GM18499 (cell line): Measurements from ENCODE around the gene SELENOS.

Experiments
- ATAC-seq: cut with Tn5 transposase; IDR thresholded peaks from one replicate; pipeline ENCODE4 v1.9.1; 2021; ENCODE audit warnings: moderate number of reproducible peaks; ENCODE audit not compliant: insufficient read depth, unreplicated experiment

SELENOS gene

DNA sequence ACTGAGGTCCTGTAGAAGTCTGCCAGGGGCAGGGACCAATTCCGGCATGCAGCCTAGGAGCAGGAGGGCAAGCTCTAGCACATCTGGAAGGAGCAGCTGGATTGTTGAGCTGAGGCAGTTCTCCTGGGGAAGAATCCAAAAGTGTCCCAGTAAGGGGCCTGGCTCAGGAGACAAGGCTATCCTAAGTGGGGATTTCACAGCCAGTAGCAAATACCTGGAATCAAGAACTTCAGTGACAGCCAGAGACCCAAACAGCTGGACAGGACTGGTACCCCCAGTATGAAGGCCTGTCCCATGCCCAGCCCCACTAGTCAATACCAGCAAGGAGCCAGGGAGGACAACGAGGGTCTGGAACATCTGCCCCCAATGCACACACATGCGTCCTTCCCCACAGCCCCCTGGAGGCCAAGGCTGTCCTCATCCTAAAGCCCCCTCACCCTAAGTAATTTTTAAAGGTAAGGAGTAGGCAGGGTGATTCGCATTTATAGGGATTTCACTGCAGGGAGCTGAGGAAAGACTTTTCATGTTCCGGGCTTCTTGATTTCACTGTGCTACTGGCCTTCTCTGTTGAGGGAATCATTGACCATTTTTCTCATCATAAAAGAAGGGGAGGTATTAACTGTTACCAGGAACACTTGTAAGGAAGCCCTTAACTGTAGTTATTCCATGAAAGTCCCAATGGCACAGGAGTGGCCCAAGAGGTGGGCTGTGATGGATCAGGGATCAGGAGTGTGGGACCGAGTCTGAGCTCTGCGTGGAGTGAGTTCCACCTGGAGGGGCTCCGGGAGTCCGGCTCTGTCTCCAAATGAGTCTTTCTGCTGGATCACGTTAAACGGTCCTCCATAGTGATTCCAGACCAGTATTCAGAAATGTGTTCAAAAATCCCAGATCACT, 22.9 kb downstream of the SELENOS start:
- no peak for ATAC-seq

GRCh38 chr15:101252836-101253235, 24.4 kb downstream of the SELENOS start:
- no peak for ATAC-seq

- no peak for ATAC-seq
These were observed 25.2 kb downstream of the SELENOS start, which contains the start of gene CHSY1 for GRCh38 chr15:101251830-101252820. Gene CHSY1, minus strand, starts transcription at chr15:101252048. Its CDS starts 592 bp downstream, at chr15:101251456.

DNA sequence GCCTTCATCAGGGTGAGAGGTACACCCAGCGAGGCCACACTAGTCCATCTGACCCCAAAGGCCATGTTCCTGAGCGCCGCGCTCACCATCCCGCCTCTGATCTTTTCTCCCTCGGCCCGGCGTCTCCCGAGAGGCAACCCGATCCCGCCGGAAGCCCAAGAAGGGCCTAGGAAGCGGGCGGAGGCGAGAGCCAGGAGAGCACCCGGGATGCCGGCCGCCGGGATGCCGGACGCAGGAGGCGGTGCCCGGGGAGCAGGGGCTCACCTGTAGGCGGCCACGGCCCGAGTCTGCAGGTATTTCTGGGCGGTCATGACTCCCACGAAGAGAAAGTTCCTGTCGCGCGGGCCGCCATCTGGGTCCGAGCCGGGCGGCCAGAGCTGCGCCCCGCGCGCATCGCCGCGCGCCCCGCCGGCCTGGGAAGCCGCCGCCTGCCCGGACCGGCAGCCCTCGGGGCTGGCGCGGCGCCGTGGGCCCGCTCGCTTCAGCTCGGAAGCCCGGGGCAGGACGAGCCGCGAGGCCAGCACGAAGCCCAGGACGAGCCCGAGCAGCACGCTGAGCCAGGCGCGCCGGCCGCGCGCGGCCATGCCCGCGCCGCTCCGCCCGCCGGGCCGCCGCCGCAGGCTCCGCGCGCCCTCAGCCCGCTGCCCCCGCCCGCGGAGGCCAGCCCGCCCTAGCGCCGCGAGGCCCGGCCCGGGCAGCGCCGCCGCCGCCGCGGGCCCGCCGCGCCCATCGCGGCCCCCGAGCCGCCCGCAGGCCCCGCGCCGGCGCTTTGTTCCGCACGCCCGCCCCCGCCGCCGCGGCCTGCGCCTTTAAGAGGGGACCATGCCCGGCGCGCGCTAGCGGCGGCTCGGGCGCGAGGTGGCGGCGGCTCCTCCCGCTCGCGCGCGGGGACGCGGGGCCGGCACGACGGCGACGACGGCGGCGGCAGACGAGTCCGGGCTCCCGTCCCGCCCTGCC, 26.1 kb downstream of the SELENOS start:
- no peak for ATAC-seq

DNA sequence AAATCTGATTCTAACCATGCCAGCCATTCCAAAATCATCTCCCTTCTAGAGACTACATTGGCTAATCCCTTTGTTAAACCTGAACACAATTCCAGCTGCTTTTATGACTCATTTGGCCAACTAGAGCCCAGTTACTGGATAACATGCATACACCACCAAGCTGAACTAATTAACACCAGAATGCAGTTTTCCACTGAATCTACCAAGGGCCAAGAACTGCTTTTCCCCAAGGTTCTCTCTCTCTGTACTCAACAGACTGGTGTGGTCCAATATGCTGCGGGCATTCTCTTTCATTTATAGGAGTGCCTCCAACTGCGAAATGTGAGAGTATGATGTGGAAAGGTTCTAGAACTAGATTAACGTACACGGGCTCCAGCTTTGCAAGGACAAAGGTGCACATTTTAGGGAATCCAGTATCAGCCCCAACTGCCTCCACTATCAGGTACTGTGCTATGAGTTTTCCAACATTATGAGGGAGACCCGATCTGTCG, 26.9 kb downstream of the SELENOS start:
- ATAC-seq, result no peak

GRCh38 chr15:101248274-101248673, 29.0 kb downstream of the SELENOS start:
- ATAC-seq, result no peak

DNA sequence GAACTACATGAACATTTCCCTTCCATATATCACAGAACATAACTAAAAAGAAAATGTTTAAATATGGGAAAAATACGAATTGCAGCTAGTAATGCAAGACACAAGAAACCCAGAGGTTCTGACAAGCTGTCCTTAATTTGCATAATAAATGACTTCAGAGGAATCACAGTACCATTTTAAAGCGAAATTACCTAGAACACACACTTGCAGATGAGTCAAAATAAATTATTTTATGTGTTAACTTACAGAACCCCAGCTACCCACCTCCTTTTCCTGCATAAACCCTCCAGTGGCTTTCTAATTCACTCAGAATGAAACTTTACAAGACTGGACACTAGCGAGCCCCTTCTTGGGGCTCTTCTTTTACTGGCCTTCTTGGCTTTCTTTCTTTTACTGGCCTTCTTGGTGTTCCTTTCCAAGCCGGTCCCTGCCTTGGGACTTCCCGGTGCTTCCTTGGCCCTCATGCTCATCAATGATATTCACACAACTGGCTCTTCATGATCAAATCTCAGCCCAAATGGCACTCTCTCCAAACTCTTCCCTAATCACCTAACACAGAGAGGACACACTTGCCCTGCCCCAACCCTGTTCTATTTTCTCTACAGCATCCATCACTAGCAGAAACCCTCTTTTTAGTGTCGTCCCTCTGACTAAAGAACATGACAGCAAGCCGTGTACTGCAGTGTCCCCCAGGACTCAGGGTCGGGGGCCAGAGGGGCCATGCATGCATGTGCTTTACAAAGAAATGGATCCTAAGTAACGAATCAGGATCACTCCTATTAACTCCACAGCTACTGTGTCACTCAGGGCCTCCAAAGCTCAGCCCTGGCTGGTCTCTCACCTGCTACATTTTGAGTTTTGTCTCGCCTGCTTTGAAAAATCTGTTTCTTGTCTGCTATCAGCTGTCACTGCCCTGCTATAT, 30.2 kb downstream of the SELENOS start:
- no peak for ATAC-seq

DNA sequence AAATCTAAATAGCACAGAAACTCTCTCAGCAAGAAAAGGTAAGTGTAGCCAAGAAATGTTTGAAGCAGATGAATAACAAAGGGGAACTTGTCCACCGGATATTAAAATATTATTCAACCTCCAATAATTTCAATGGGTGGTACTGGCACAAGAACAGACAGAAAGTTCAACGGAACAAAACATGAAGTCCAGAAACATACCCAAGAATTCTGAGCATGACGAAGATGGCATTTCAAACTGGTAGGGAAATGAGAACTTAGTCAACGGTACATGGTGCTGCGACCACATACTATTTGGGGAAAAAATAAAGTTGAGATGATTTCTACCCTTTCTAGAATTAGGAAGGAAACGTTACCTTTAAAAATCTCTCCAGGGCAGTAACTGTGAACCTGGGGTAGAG, 30.9 kb downstream of the SELENOS start:
- no peak for ATAC-seq

DNA sequence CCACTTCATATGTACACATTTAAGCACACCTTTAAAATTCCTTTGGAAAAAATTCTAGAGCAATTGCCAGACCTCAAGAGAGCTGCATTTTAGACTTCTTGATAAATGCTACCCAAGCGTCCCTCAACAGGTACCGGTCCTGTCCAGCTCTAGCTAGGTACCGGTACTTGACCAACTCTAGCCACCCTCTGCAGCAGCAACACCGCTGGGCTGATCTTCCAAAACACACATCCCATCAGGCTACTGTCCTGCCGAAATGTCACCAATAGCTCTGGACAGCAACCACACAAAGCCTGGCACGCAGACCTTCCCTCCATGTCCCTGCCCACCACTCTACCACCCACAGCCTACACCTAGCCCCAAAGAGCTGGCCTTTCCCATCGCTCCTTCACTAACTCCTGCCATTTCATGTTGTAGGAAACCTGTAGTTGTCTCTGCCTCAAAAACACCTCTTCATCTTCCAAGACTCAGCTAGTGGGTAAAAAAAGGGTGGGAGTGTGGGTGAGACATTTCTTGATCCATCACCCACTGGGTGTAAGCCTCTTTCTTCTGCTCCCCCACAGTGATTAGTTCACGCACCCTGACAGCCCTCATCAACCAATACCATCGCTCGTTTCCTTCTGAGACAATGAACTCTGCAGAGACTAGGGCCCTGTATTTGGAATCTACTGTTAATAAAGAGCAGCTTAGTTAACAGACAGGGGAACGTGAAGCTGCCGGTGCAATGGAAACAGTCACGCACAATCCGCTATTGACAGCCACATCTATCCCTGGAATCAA, 32.2 kb downstream of the SELENOS start:
- no peak for ATAC-seq

- no peak for ATAC-seq
These were observed 33.1 kb downstream of the SELENOS start for GRCh38 chr15:101244036-101244781.

GRCh38 chr15:101243420-101243819, 33.9 kb downstream of the SELENOS start:
- ATAC-seq, result no peak

- no peak for ATAC-seq
These were observed 34.3 kb downstream of the SELENOS start for GRCh38 chr15:101242999-101243336.

GRCh38 chr15:101242160-101242998, 34.9 kb downstream of the SELENOS start:
- ATAC-seq, result peak; percentile 66

- ATAC-seq, result no peak
These were observed 36.9 kb downstream of the SELENOS start for GRCh38 chr15:101240358-101240757.

GRCh38 chr15:101239724-101240136, 37.6 kb downstream of the SELENOS start:
- ATAC-seq, result no peak

GRCh38 chr15:101237251-101237650, 40.0 kb downstream of the SELENOS start:
- no peak for ATAC-seq
